HFFc6 (cell line): Measurements from ENCODE around the gene GAS1. TPM values are rescaled to one million over a fixed set of nuclear protein-coding genes. Genes with fewer than 3 reads are reported as not detected.

ENCODE experiments used
- DNase-seq: peaks from one replicate; pipeline ENCODE4 v3.0.0-alpha.2; 2018
- H3K27ac Mint-ChIP-seq: 2 replicates; pipeline ENCODE4 v1.8.0; 2020; ENCODE audit warnings: mild to moderate bottlenecking, mixed read lengths
- H3K27me3 Mint-ChIP-seq: 2 replicates; pipeline ENCODE4 v1.8.0; 2021; ENCODE audit warnings: mild to moderate bottlenecking, moderate library complexity, mixed read lengths; ENCODE audit not compliant: insufficient read depth
- H3K36me3 Mint-ChIP-seq: 2 replicates; pipeline ENCODE4 v1.8.0; 2021; ENCODE audit warnings: low read depth, mixed read lengths
- H3K4me1 Mint-ChIP-seq: 2 replicates; pipeline ENCODE4 v1.8.0; 2020; ENCODE audit warnings: low read depth, mixed read lengths
- H3K4me3 Mint-ChIP-seq: 2 replicates; pipeline ENCODE4 v1.8.0; 2020; ENCODE audit warnings: mild to moderate bottlenecking, moderate library complexity, mixed read lengths
- H3K9me3 Mint-ChIP-seq: 2 replicates; pipeline ENCODE4 v1.8.0; 2020; ENCODE audit warnings: mild to moderate bottlenecking, mixed read lengths
- total RNA-seq, 6 experiments: library from RNA; stranded (reverse); fragmentation: NEBNext Ultra II Directional; extraction: Animal tissue kit (Norgen Biotek cat#: 25700); gene quantifications; 2 replicates in 1 of 6; 3 replicates in 5 of 6; pipeline ENCODE4 v1.2.3, GENCODE V29; 2021
- TF ChIP-seq, protein P1 (sequence below): fragments of 200-600 bp; sonication (generic); IDR thresholded peaks from 2 replicates; pipeline ENCODE4 v1.5.0; 2021; ENCODE audit warnings: antibody characterized with exemption, mild to moderate bottlenecking

GAS1 gene
- total RNA-seq, 6 experiments from 2014 or later, result 5.4 to 8.1 (median 7.4) TPM

DNA sequence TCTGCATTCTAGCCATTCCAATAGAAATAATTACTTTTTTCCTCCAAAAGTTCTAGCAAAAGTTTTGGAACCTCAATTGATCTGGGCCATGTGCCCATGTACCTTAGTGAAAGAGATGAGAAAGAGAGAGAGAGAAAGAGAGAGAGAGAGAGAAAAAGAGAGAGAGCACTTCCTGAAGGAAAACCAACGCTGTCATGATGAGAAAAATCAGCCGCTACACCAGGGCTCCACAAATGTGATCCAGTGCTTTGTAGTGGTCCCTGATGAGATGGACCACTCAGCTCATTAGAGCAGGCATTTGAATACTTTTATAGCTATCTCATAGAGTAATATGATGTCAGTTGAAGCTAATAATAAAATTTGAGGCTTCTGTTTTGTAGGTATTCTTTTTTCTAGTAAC, 7.7 kb upstream of the GAS1 start:
- TF ChIP-seq, protein P1, sequence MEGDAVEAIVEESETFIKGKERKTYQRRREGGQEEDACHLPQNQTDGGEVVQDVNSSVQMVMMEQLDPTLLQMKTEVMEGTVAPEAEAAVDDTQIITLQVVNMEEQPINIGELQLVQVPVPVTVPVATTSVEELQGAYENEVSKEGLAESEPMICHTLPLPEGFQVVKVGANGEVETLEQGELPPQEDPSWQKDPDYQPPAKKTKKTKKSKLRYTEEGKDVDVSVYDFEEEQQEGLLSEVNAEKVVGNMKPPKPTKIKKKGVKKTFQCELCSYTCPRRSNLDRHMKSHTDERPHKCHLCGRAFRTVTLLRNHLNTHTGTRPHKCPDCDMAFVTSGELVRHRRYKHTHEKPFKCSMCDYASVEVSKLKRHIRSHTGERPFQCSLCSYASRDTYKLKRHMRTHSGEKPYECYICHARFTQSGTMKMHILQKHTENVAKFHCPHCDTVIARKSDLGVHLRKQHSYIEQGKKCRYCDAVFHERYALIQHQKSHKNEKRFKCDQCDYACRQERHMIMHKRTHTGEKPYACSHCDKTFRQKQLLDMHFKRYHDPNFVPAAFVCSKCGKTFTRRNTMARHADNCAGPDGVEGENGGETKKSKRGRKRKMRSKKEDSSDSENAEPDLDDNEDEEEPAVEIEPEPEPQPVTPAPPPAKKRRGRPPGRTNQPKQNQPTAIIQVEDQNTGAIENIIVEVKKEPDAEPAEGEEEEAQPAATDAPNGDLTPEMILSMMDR, result no peak
- no peaks in the 10 kb centered on the region; the same call in 1 of the 2 replicates for H3K4me1 Mint-ChIP-seq
- H3K9me3 Mint-ChIP-seq, result no peaks in the 10 kb centered on the region; the same call in 1 of the 2 replicates
- no peak overlapping the region for H3K4me3 Mint-ChIP-seq
- H3K27ac Mint-ChIP-seq, result no peak overlapping the region
- DNase-seq, result no peak
- H3K27me3 Mint-ChIP-seq, result peaks cover 2% of the 10 kb centered on the region
- no peaks in the 10 kb centered on the region for H3K36me3 Mint-ChIP-seq

DNA sequence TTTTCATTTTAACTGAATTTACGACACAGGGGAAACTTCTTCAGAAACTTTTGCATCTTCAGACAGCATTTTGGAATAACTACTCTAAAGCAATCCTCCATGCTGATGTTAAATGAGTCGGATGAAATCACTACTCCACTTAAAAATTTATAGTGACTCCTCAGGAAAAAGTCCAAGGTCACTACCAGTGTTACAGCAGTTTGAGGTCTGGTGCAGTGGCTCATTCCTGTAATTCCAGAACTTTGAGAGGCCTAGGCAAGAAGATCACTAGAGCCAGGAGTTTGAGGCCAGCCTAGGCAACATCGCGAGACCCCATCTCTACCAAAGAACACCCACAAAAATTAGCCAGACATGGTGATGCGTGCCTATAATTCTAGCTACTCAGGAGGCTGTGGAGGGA, 5.9 kb upstream of the GAS1 start:
- peaks cover 2% of the 10 kb centered on the region for H3K27me3 Mint-ChIP-seq
- H3K4me1 Mint-ChIP-seq, result peaks cover 11% of the 10 kb centered on the region
- H3K27ac Mint-ChIP-seq, result no peak overlapping the region
- DNase-seq, result peak; percentile 5
- H3K4me3 Mint-ChIP-seq, result no peak overlapping the region
- H3K36me3 Mint-ChIP-seq, result no peaks in the 10 kb centered on the region
- no peaks in the 10 kb centered on the region; the same call in 1 of the 2 replicates for H3K9me3 Mint-ChIP-seq
- TF ChIP-seq, protein P1, result no peak

DNA sequence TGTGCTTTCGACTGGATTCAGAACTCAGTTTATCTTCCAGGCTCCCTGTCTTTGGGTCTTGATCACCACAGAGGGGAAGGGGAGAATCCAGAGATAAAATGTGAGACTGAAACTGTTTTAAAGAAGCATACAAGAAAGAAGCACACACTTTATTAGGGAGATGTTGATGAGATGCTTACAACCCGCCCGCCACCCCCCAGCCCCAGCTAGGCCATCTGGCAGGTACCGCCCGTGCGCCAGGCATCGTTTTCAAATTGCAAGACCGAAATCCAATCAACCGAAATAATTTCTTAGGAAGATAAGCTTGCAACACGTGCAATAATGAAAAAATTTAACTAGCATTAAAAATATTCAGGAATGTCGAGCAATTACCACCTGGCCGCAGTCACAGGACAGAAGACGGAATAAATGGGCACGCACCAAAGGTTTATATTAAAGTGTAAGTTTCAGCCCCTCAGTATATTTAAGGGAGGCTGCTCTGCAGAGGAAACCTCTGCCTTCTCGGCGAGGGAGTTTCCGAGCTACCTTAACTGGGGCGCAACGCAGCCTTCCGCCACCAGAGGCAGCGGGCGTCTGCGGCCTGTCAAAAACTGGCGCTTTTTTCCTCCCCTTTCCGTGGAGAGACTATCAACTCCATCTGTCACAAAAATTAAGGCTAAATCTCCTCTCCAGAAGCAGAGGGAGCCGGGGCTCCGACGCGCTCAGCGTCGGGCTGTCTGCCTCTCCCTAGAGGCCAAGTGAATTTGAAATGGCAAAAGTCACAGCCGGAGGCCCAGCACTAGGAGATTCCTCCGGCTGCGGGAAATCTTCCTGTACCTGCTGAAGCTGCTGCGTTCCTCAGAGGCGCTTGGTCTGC, 996 bp upstream of the GAS1 start:
- peak overlapping the region; percentile 46; the same call in 1 of the 2 replicates for H3K27ac Mint-ChIP-seq
- no peaks in the 10 kb centered on the region; the same call in 1 of the 2 replicates for H3K9me3 Mint-ChIP-seq
- DNase-seq, result peak; percentile 73
- H3K4me3 Mint-ChIP-seq, result peak overlapping the region; percentile 88
- peaks cover 23% of the 10 kb centered on the region for H3K4me1 Mint-ChIP-seq
- H3K36me3 Mint-ChIP-seq, result no peaks in the 10 kb centered on the region
- TF ChIP-seq, protein P1, result peak; percentile 86
- H3K27me3 Mint-ChIP-seq, result peaks cover 2% of the 10 kb centered on the region

DNA sequence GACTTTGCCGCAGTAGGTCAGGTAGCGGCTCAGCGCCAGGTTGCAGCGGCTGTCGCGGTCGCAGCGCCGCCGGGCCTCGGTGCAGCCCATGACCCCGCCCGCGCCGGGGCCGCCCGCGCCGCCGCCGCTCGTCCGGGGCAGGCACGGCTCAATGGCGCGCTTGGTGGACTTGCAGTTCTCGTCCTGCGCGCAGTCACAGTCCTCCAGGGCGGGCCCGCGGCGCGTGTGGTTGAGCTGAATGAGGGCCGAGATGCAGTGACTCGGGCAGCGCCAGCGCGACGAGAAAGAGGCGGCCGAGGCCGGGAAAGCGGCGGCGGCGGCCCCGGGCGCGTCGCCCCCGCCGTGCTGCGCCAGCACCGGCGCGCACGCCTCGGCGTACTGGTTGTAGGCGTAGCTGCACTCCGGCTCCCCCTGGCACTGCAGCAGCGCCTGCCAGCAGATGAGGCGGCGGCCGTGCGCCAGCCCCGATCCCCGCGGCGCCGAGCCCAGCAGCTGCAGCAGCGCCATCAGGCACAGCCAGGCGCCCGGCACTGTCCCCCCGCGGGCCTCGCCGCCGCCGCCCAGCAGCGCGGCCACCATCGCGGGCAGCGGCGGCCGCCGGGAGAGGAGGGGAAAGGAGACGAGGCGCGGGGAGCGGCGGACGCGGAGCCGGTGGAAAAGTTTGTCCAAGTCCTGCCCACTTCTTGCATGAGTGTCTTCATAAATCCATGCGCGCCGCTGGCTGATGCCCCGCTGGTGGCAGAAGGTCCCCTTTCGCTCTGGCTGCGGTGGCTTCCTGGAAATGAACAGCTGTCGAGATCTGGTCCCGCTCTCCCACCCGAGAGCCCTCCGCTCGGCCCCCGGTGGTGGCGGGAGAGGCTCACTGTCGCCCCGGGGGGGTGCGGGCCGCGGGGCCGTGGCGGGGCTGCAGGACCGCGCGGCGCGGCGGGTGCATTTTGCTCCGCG, 833 bp downstream of the GAS1 start:
- Mint-ChIP-seq H3K27me3 (peaks cover 3% of the 10 kb centered on the region; the same call in 1 of the 2 replicates), H3K4me3 (peak overlapping the region; percentile 87), H3K27ac (no peak overlapping the region), H3K4me1 (peaks cover 23% of the 10 kb centered on the region), H3K36me3 (no peaks in the 10 kb centered on the region), H3K9me3 (no peaks in the 10 kb centered on the region)
- TF ChIP-seq, protein P1, result no peak; the same call in 1 of the 2 replicates
- DNase-seq, result peak; percentile 72

DNA sequence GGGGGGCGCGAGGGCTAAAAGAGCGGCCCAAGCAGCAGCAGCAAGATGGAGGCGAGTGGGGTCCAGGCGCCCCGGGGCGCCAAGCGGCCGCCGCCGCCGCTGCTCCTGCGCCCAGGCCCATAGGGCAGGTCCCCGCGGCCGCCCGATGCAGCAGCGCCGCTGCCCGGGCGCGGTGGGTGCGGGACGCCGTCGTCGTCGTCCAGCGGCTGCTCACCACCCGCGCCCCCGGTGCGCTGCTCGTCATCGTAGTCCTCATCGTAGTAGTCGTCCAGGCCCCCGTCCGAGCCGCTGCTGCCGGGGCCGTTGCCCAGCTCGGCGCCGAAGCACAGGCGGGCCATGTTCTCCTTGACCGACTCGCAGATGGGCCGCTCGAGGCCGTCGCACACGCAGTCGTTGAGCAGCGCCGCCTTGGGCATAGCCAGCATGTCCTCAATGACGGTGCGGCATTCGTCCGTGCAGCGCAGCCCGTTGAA, 1.5 kb downstream of the GAS1 start:
- Mint-ChIP-seq H3K36me3 (no peaks in the 10 kb centered on the region), H3K27ac (no peak overlapping the region; the same call in 1 of the 2 replicates), H3K9me3 (no peaks in the 10 kb centered on the region), H3K4me1 (peaks cover 23% of the 10 kb centered on the region), H3K4me3 (peak overlapping the region; percentile 87), H3K27me3 (peaks cover 9% of the 10 kb centered on the region; the same call in 1 of the 2 replicates)
- TF ChIP-seq, protein P1, result peak; percentile 28; the same call in 1 of the 2 replicates
- peak; percentile 19 for DNase-seq
